HEK293T (cell line): ENCODE measurements around the gene SLC25A33.

Source experiments
- BHLHE40 ChIP-seq: fragments of 450-650 bp; IDR thresholded peaks from 2 replicates; pipeline ENCODE4 v1.6.1; 2016; ENCODE audit warnings: mild to moderate bottlenecking, moderate library complexity, borderline replicate concordance
- ELF4 ChIP-seq: fragments of 450-650 bp; IDR thresholded peaks from 2 replicates; pipeline ENCODE4 v1.6.1; 2017; ENCODE audit warnings: antibody characterized with exemption
- FOXK2 ChIP-seq: fragments of 450-650 bp; IDR thresholded peaks from 2 replicates; pipeline ENCODE4 v1.6.1; 2016; ENCODE audit warnings: mild to moderate bottlenecking
- HDGF ChIP-seq: fragments of 450-650 bp; IDR thresholded peaks from 2 replicates; pipeline ENCODE4 v1.6.1; 2017; ENCODE audit warnings: antibody characterized with exemption, borderline replicate concordance

GRCh38 chr1:9591669-9592509 is 52.6 kb downstream of the SLC25A33 start:
- TF ChIP-seq BHLHE40 (no peak), FOXK2 (no peak), HDGF (no peak), ELF4 (no peak)
